ENCODE measurements around the gene SPATA46.

SPATA46 gene

DNA sequence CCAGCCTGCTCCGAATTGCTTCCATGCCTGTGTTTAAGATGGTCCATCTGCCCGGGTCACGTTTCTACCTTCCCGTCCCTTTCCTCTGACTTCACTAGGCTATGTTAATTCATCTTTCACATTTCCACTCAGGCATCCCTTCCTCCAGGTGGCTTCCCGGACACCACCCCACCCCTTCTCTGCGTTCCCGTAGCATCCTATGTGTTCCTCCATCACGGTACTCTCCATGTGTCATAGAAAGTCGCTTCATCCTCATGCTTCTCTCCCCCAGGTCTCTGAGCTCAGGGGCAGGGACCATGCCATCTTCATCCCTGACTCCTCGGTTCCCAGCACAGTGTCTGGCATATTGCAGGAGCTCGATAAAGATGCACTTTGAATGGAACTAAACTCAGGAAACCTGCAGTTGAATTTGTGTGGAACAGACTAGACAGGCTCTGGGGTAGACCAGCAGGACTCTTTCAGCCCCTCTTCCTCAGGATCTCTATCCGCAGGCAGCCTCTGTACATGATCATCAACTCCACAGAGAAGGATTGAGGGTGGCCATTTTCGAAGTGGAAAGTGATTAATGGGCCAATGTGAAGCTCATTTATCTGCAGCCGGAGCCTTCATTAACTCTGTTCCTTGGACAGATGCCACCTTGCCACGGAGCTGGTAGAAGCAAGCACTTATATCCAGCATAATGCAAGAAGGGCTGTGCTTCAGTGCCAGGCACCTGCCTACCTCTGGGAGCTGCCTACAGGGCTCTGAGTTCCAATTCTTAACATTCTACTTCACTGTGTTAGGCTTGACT, 13.9 kb upstream of the SPATA46 start:
- no peak for DNase-seq

DNA sequence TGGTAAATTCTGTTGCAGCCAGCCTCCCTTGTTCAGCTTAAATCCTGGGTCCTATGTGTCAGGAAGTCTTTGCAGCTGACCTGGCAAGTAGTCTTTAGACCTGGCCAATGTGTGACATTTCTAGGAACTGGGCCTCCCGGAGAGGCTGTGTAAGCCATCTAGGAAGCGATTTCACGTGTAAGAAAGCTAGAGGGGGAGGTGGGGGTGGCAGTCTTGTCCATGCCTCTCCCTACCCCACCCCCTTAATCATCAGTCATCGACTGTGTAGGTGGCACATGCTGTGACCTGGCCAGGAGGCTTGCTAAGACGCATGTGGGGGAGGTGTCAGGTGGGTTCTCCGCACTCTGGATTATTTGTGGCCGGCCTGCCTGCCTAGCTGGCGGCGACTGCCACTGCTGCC, 13.3 kb upstream of the SPATA46 start:
- DNase-seq: no peak

DNA sequence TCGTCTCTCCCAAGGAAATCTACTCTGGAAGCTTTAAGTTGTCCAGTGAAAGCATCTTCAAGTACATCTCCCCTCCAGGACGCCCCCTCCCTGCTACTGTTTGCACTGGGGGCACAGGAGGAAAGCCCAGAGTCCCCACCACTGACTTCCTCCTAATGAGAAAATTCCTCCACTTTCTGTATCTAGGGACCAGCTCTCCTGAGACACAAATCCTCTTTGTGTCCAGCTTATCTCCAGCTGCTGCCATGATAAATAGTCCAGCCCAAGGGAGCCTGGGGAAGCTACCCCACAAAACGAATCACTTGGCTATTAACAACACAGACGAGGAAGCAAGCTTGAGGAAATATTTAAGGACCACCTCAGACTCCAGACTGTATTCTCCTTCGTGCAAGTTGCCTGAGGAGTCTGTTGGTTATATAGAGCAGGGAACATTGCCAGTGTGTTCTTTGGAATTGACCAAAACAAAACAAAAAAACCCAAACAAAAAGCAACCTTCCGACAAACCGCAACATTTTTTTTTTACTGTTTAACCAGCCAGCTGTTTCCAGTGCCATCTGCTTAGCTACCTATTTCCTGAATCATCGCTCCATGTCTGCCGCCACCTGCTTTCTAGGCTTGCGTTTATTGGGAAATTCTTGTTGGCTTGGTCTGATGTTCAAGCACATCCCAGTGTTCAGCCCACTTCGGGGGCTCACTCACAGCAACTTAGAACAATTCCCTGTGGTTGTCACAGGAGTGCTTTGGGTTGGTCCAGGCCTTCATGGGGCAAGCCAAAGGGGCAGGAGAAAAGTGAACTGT, 12.6 kb upstream of the SPATA46 start:
- no peak for DNase-seq

DNA sequence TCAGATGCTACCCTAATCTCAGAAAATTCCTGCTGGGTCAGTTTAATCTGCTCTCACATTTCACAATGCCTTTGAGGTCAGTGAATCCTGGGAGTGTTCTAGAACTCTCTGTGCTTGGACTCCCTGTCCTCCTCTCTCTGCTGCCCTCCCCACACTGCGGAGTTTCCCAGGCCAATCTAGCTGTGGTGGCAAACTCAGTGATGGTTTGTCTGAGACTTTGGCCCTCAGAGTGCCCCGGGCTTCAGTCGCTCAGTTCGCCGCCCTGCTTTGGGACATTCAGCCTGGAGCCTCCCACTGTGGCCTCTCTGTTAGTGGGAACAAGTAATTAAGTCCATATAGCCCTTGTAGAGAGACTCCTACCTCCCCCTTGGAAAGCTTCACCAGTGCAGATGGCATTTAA, 12.0 kb upstream of the SPATA46 start:
- DNase-seq: no peak

DNA sequence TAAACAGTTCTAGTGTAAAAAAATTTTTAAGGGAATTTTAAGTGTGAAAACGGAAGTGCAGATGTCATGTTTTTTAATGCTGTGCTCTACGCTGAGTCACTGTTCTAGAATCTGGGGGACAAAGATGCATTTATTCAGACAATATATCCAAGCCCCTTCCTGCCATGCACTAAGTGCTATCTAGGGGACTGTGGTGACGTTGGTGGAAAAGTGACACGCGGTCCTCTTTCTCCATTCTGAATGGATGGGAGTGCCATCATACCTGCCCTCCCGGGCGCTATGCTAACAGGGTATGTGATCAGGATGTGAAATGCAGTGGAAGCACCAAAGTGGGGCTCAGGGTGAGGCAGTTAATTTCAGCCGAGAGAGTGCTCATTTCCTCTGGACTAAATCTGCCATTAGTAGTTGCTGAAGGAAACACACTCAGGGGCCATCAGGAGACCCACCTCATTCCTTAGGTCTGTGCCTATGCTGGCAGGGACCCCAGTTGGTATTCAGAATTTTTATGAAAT, 11.5 kb upstream of the SPATA46 start:
- DNase-seq: no peak

DNA sequence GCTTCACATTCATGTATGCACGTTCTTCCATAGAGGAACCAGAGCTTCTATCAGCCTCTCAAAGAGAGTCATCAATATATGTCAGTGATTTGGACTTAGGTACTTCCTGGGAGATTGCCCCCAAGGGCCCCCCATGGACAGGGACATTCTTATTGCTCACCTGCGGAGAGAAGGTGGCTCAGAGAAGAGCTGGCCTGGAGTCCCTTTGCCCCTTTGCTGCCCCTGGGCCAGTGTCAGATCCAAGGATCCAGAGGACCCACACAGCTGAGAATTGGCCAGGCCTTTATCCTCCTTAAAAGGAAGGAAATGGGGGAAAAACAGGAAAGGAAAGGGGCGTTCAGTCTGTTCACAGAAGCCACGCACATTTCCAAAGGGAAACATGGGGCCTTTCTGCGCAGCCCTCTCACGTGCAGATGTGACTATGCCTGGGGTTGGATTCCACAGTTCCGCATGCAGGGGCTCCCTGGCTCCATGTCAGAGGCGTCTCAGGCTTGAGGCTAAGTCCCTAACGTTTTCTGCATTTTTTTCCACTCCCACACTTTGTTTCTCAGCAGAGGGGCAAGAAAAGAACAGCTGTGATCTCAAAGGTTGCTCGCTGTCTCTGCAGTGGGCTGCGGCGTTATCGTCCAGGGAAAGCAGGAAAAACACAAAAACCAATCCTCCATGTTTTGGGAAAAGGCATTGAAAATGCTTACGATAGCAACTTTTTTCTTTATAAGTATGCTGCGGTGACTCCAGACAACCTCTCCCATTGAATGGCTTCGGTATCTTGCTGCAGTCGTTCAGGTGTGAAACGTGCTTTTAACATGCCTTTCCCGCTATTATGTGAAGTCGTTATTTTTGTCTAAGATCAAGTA, 10.8 kb upstream of the SPATA46 start:
- DNase-seq: no peak

DNA sequence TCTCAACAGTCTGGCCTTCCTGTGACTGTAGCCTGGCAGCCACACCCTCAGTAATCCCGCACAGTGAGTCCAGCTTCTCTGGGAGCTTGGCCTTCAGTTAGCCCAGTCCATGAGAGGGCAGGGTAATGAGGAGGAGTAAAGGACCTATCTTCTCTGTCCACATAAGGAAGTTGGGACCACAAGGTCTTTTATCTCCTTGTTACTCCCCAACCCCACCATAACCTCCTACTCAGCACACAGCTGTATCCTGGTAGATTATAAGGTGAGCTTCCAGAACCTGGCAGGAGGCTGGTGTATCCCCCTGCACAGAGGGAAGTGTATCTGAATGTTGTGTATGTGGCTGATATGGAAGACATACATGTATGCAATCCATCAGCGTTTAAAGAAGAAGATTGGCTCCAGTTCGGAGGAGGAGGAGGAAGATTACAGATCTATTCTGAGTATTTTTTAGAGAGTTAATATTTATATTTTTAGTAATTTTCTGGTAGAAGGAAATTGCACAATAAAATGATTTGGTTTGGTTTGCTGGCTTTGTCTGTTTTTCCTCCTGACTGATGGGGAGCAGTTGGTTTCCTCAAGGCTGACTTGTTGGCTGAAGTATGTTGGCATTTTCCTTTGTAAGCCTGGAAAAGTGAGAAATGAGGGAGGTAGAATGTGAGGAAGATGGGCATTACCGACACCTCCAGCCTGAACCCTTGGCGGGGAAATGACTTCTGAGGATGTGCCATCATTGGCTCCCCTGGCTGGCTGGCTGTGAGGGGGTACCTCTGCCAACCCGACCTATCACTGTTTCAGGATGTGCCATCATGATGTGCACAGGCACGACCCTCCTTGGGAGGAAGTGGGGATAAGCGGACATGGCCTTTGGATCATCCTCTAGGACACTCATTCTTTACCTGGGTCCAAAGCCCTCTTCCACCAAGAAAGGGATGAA, 9.9 kb upstream of the SPATA46 start:
- no peak for DNase-seq

DNA sequence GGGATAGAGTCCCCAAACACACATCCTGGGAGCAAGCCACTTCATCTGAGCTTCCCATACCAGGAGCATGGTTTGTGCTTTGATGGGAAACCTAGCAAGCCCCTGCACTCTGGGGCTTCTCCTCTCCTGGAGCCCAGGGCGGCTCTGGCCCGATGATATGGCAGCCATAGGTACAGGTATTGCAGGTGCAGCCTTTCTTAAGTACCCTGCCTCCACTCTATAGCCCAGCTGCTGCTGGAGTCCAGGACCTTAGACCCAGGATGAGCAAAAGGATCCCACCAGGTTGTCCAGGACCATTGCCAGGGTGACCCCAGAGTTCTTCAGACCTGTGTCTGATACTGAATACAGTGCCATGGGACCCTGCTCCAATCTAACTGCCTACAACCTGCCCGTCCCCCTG, 9.0 kb upstream of the SPATA46 start:
- DNase-seq: no peak

DNA sequence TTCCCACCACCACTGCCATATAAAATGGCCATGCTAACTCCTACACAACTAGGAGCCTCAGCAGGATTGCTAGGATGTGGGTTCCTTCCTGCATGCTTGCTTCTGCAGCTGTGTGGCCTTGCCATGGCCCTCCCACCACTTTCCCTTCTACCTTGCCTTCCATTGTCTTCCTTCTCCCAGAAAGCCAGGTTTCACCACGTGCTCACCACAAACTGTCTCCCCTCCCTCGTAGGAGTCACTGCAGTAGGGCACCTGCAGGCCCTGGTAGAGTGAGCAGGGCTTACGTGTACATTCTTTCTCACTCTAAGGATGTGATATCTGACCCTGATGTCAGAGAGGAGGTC, 8.6 kb upstream of the SPATA46 start:
- DNase-seq: no peak

DNA sequence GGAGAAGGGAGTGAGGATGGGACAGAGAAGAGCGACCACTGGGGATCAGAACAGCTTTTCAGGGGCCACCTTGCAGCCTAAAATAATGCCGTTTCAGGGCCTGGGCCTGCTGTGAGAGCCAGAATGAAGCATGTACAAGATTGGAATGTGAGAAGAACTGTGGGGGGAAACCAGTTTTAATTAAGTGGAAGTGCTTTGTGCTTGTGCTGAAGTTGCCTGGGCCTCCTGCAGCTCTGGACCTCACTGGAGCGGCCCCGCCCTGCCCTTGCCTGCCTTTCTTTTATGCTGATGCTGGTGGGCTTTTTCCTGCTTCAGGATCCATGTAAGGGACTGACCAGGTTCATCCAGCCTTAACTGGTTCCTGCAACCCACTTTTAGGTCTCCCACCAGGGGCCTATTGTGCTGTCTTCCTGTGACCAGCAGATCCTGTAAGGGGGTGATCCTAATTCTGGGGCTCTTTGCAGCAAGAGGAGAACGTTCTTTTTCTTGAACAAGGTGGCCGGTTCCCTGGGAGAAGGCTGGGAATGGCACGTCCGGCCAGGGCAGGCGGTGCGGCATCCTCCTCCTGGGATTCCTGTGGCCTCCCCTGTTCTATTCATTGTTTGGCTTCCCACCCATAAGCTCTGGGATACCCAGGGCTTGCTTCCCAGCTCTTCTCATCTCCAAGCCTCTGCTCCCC, 8.1 kb upstream of the SPATA46 start:
- no peak for DNase-seq

DNA sequence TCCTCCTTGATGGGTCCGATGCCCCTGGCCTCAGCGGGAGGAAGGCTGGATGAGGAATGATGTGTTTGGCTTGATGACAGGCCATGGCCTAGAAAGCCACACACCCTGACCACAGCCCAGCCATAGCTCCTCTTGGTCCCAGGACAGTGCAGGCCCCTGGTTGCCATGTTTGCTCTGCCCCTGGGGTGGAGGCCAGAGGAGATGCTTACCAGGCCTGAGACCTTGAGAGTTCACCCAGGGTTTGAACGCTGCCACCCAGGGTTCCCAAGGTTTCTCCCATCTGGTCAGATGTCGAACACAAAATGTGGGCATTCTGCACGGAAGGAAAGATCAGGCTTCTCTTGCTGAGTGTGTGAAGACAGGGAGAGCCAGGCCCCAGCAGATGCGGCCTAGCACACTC, 7.5 kb upstream of the SPATA46 start:
- no peak for DNase-seq

DNA sequence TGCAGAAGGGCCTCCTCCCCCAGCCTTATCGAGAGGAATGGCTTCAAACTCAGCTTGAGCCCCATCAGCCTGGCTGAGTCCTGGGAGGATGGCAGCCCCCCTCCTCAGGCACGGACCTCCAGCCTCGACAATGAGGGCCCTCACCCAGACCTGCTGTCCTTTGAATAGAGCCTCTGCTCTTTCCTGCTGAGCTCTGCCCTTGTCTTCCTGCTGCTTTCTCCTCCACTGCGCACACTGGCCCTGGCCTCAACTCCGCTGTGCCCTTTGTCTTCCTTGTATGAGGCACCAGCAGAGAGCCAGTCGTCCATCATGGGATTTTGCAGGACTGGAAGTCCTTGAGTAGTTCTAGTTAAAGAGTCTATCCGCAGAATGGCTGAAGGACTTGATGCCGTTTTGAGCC, 6.9 kb upstream of the SPATA46 start:
- DNase-seq: no peak

DNA sequence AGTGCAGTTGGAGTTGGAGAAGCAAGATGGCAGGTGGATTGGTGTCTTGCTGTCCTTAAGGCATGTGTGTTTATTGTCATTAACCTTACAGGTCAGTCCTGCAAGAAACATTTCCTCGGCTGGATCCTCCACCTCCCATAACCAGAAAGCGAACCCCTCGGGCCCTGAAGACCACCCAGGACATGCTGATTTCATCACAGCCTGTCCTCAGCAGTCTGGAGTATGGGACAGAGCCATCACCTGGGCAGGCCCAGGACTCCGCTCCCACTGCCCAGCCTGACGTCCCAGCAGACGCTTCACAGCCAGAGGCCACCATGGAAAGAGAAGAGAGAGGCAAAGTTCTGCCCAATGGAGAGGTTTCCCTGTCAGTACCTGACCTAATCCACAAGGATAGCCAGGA, 6.4 kb upstream of the SPATA46 start:
- DNase-seq: no peak

DNA sequence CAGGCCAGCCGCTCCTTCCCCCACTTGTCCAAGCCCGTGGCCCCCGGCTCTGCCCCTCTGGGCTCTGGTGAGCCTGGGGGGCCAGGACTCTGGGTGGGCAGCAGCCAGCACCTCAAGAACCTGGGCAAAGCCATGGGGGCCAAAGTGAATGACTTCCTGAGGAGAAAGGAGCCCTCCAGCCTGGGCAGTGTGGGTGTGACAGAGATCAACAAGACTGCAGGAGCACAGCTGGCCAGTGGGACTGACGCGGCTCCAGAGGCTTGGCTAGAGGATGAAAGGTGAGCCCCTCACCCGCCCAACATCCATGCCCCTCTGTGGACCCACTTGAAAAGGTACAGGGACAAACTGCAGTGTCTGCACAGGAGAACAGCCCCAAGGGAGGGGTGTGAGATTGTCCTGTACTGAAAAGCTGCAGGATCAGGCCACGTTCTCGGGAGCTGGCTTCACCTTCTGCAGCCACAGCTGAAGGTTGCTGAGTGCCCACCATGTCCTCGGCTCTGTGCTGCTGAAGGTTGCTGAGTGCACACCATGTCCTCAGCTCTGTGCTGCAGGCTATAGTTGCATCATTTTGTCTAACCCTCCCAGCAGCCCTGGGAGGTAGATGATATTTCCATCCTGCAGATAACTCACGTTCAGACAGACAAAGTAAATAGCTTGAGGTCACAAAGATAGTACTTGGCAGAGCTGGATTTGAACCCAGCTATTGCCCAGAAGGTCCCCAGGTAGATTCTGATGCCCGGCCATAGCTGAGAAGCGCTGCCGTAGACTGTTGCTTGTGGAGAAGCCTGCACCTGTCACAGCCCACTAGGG, 5.5 kb upstream of the SPATA46 start:
- DNase-seq: no peak

DNA sequence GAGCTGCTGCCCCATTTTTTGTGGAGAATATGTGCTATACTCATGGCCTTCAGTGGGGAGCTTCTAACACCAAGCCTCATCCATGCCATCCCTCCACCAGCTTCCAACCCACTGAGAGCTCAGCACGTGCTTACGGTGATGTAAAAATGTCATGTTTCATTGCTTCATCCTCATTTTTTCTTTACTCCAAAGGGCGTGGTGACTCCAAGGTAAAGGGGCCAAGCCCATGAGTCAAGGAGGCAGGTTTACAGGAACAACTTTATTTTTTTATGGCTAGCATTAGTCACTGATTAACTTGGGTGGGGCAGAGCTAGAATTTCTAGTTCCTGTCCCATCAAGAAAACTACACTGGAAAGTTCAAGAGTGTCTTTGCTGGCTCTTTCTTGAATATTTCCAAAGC, 4.7 kb upstream of the SPATA46 start, which contains the start of gene C1orf226:
Gene C1orf226 (plus strand): TSS at position 346 of the 400 bp plus-strand sequence. CDS start 174 bp downstream, outside the sequence.
- DNase-seq: no peak

DNA sequence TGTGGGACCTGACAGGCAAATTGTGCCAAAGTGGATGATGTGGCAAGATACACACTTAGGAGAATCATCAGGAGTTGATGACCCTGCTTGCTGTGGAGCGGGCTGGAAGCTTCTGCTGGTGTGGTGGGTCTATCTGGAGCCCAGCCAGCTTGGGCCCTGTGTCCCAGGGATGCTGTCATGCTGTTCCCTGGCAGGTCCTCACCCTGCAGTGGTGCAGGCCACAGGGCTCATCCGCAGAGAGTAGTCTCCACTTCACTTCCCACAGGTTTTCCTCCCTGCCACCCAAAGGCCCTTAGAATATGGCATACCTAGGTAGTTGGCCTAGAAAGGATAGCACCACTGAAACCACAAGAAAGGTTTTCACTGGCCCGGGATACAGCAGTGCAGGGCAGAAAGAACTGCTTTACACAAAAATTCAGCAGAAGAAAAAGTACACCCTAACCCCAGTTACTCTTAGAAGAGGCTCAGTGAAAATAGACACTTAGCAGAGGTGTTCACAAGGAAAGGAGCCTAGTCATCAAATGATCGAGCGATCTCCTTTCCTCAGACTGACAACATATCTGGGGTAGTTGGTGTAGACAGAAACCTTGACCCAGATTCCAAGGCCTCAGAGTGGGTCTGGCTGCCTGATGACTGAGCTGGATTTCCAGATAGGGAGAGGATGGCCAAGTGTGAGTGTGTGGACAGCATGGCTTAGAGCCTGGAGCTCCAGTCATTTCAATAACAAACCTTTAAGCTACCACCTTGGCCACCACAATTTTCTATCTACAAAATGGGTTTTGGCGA, 3.6 kb upstream of the SPATA46 start:
- DNase-seq: no peak

DNA sequence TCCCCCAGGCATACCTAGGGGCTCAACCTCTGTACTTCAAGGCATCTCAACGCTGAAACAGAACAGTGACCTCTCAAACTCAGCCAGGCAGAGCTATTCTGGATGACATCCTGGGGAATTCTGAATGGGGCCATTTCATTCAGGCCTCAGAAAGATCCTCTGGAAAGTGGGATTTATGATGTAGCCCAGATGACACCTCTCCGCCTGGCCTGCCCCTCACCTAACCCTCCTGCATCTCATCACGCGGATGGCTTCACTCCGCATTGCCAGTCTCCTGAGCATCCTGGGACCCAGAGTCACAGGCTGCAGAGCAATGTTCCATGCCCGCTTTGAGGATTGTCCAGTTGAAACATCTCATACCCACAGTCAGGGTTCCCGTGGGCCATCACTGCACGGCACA, 1.2 kb downstream of the SPATA46 start:
- DNase-seq: no peak

DNA sequence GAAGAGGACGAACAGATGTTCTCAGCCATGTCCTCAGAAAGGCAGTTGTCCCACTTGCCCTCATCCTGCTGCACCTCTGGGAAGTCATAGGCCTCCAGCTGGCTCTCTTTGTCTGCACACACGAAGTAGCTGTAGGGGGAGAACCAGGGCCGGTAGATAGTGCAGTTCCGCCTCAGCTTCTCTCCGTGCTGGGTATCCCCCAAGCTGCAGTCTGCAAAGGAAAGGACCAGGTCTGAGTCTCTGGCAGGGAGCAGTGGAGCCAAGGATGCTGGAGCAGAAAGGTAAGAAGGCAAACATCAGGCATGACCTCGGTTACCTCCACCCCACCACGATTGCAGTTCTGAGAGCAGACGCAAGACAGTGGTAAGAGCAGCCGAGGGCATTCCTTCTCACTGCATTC, 2.2 kb downstream of the SPATA46 start:
- no peak for DNase-seq

DNA sequence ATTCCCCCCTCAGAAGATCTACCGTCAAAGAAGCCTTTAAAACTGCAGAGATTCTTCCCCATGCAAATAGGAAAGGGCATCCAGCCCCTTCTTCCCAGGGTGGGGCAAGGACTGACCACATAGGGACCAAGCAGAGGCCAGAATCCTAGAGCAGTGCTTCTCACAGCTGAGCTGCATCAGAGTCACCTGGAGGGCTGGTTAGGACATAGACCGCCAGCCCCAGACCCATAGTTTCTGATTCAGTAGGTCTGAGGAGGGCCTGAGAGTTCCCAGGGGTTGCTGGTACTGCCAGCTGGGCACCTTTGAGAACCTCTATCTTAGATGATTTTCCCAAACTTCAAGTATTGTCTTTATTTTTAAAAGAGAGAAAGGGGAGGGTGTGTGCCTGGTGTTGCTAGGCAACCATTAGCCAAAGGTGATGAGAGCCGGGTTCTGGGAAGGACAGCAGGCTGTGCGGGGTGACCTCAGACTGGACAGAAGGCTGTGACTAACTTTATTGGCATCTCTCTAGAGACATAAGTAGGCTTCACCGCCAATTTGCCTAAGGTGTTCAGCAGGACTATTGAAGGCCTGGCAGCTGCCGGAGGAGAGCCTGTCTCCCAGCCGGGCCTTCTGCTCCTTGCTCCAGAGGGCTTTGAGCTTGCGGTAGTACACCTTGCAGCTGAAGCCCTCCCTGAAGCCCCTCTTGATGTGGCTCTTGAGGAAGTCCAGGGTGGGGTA, 3.0 kb downstream of the SPATA46 start:
- DNase-seq: no peak

Measured in CD4-positive, alpha-beta T cell treated with Interleukin-17A for 4 hours (primary cell).